Endometrial microvascular endothelial cells (primary cell): ENCODE results near the gene PEX12. TPM values are rescaled to one million over a fixed set of nuclear protein-coding genes. Genes with fewer than 3 reads are reported as not detected.

Experiments
- in situ Hi-C: cut with HindIII; loops from 2 replicates; pipeline ENCODE4 v1.10.0; 2017; ENCODE audit warnings: low sequenced_read_pairs, low pct_unique_long_range_greater_than_20kb; ENCODE audit errors: inconsistent ontology term
- total RNA-seq: library from RNA; depleted of rRNA; stranded (reverse); fragments of >200 nt; gene quantifications from one replicate; pipeline ENCODE4 v1.2.3, GENCODE V29; 2015; ENCODE audit errors: inconsistent ontology term

The PEX12 gene
- total RNA-seq, 1 donor from 2014 or later: 12.0 TPM

GRCh38 chr17:35542990-35543389 lies 35.4 kb downstream of the PEX12 start:
- in situ Hi-C loops: loop anchor here (25.0 kb wide), 1 partner anchor 231 kb away; no protein-coding TSS in a partner anchor

- in situ Hi-C loops: loop anchor here (25.0 kb wide), 1 partner anchor 229 kb away; no protein-coding TSS in a partner anchor
Measured at GRCh38 chr17:35541434-35541833, 36.9 kb downstream of the PEX12 start.

- in situ Hi-C loops: loop anchor here (25.0 kb wide), 1 partner anchor 228 kb away; no protein-coding TSS in a partner anchor
Measured at GRCh38 chr17:35540589-35541404, 37.6 kb downstream of the PEX12 start.

GRCh38 chr17:35539659-35540026 lies 38.7 kb downstream of the PEX12 start:
- in situ Hi-C loops: loop anchor here (25.0 kb wide), 1 partner anchor 227 kb away; no protein-coding TSS in a partner anchor

- in situ Hi-C loops: loop anchor here (25.0 kb wide), 1 partner anchor 225 kb away; no protein-coding TSS in a partner anchor
Measured at GRCh38 chr17:35537601-35538141, 40.7 kb downstream of the PEX12 start, which contains the start of gene SLFN12L. TSS of gene SLFN12L (minus strand) at chr17:35537678. CDS start at chr17:35522364, 15,314 bp downstream.

GRCh38 chr17:35536664-35537171 lies 41.7 kb downstream of the PEX12 start:
- in situ Hi-C loops: loop anchor here (25.0 kb wide), 1 partner anchor 224 kb away; no protein-coding TSS in a partner anchor

- in situ Hi-C loops: loop anchor here (25.0 kb wide), 1 partner anchor 223 kb away; no protein-coding TSS in a partner anchor
Measured at GRCh38 chr17:35535406-35535805, 43.0 kb downstream of the PEX12 start.

- in situ Hi-C loops: loop anchor here (25.0 kb wide), 1 partner anchor 222 kb away; no protein-coding TSS in a partner anchor
Measured at GRCh38 chr17:35534576-35535093, 43.7 kb downstream of the PEX12 start.

GRCh38 chr17:35531160-35531559 lies 47.2 kb downstream of the PEX12 start:
- in situ Hi-C loops: loop anchor here (25.0 kb wide), 1 partner anchor 219 kb away; no protein-coding TSS in a partner anchor

GRCh38 chr17:35529866-35530265 lies 48.5 kb downstream of the PEX12 start:
- in situ Hi-C loops: loop anchor here (25.0 kb wide), 1 partner anchor 218 kb away; no protein-coding TSS in a partner anchor

GRCh38 chr17:35529326-35529725 lies 49.0 kb downstream of the PEX12 start:
- in situ Hi-C loops: loop anchor here (25.0 kb wide), 1 partner anchor 217 kb away; no protein-coding TSS in a partner anchor

Other genes with a start within 250 kb of the PEX12 start
- gene SLFN11, start 204.9 kb downstream of the PEX12 start, total RNA-seq: 113 TPM
- 35.8 TPM for gene SLFN12, start 146.1 kb downstream of the PEX12 start, total RNA-seq
- 5.1 TPM for gene SLFN13, start 129.8 kb downstream of the PEX12 start, total RNA-seq
- gene SLFN12L, start 40.9 kb downstream of the PEX12 start, total RNA-seq: not detected
- not detected for gene SLFN14, start 17.8 kb downstream of the PEX12 start, total RNA-seq
- 115 TPM for gene AP2B1, start 8.8 kb upstream of the PEX12 start, total RNA-seq
- under 0.01 TPM for gene RASL10B, start 153.1 kb upstream of the PEX12 start, total RNA-seq
- gene GAS2L2, start 174.7 kb upstream of the PEX12 start, total RNA-seq: not detected
- not detected for gene C17orf50, start 182.3 kb upstream of the PEX12 start, total RNA-seq
- 0.19 TPM for gene MMP28, start 217.1 kb upstream of the PEX12 start, total RNA-seq
- gene TAF15, start 230.9 kb upstream of the PEX12 start, total RNA-seq: 30.8 TPM